HEK293 (cell line): Measurements from ENCODE around the gene GIPC1.

Source experiments
- CTCF ChIA-PET: fragments of 350-600 bp; formaldehyde crosslinking; extraction: SDS; loops from one replicate; lab custom pipeline; 2021; ENCODE audit warnings: antibody characterized with exemption; lab: Yijun Ruan, JAX
- POLR2A ChIA-PET: fragments of 300-600 bp; formaldehyde crosslinking; extraction: SDS; loops from one replicate; lab custom pipeline; 2020; ENCODE audit warnings: antibody characterized with exemption, inconsistent platforms; lab: Yijun Ruan, JAX
- H3K27ac ChIP-seq: fragments of 200-500 bp; sonication (Bioruptor generic); 2 replicates; pipeline ENCODE4 v1.5.1; 2014; ENCODE audit warnings: low read depth, low read length, control low read depth, inconsistent platforms; ENCODE audit errors: extremely low read depth
- H3K36me3 ChIP-seq, 2 experiments: fragments of 200-500 bp in 1 of 2; sonication (Bioruptor generic) in 1 of 2; 1 replicate in 1 of 2; 2 replicates in 1 of 2; pipeline ENCODE4 v1.5.1; 2014 to 2017; ENCODE audit warnings: inconsistent platforms in 2 of 2, low read length in 2 of 2; ENCODE audit not compliant: control insufficient read depth in 2 of 2, insufficient read depth in 1 of 2
- H3K4me1 ChIP-seq: fragments of 200-500 bp; sonication (Bioruptor generic); 2 replicates; pipeline ENCODE4 v1.5.1; 2014; ENCODE audit warnings: mild to moderate bottlenecking, low read length, inconsistent platforms; ENCODE audit not compliant: control insufficient read depth, insufficient read depth
- H3K4me3 ChIP-seq: 2 replicates; pipeline ENCODE4 v1.5.1; 2011; ENCODE audit warnings: low read depth, mild to moderate bottlenecking, control low read depth, low read length, moderate library complexity
- H3K9me3 ChIP-seq: fragments of 200-500 bp; sonication (Bioruptor generic); 2 replicates; pipeline ENCODE4 v1.5.1; 2014; ENCODE audit warnings: low read depth, low read length, inconsistent platforms; ENCODE audit not compliant: control insufficient read depth, insufficient read depth
- EGR2 ChIP-seq: fragments of 450-650 bp; formaldehyde crosslinking; IDR thresholded peaks from 2 replicates; pipeline ENCODE4 v1.5.1; 2016; ENCODE audit warnings: low read depth, missing biosample characterization, missing genetic modification characterization
- GLIS1 ChIP-seq: fragments of 450-650 bp; formaldehyde crosslinking; IDR thresholded peaks from 2 replicates; pipeline ENCODE4 v1.5.1; 2016; ENCODE audit warnings: missing biosample characterization, missing genetic modification characterization
- GLIS2 ChIP-seq: fragments of 450-650 bp; formaldehyde crosslinking; IDR thresholded peaks from 2 replicates; pipeline ENCODE4 v1.5.1; 2016; ENCODE audit warnings: missing biosample characterization, missing genetic modification characterization
- OSR2 ChIP-seq: fragments of 450-650 bp; formaldehyde crosslinking; IDR thresholded peaks from 2 replicates; pipeline ENCODE4 v1.5.1; 2016; ENCODE audit warnings: missing biosample characterization, missing genetic modification characterization
- ZBTB17 ChIP-seq: fragments of 450-650 bp; formaldehyde crosslinking; IDR thresholded peaks from 2 replicates; pipeline ENCODE4 v1.5.1; 2016; ENCODE audit warnings: missing biosample characterization, missing genetic modification characterization
- ZBTB44 ChIP-seq: fragments of 450-650 bp; IDR thresholded peaks from 2 replicates; pipeline ENCODE4 v1.5.1; 2018; ENCODE audit warnings: missing biosample characterization, mild to moderate bottlenecking, missing genetic modification characterization
- ZFHX2 ChIP-seq: fragments of 450-650 bp; formaldehyde crosslinking; conservative IDR thresholded peaks from 2 replicates; pipeline ENCODE4 v1.5.1; 2016; ENCODE audit warnings: missing biosample characterization, missing genetic modification characterization
- ZIC2 ChIP-seq: fragments of 450-650 bp; formaldehyde crosslinking; IDR thresholded peaks from 2 replicates; pipeline ENCODE4 v1.5.1; 2016; ENCODE audit warnings: missing biosample characterization, missing genetic modification characterization
- ZNF114 ChIP-seq: fragments of 450-650 bp; formaldehyde crosslinking; IDR thresholded peaks from 2 replicates; pipeline ENCODE4 v1.5.0; 2017; ENCODE audit warnings: missing biosample characterization, missing genetic modification characterization
- ZNF138 ChIP-seq: fragments of 450-650 bp; formaldehyde crosslinking; IDR thresholded peaks from 2 replicates; pipeline ENCODE4 v1.5.1; 2016; ENCODE audit warnings: missing biosample characterization, missing genetic modification characterization, borderline replicate concordance
- ZNF292 ChIP-seq: fragments of 450-650 bp; formaldehyde crosslinking; IDR thresholded peaks from 2 replicates; pipeline ENCODE4 v1.5.1; 2016; ENCODE audit warnings: low read depth, missing biosample characterization, missing genetic modification characterization, borderline replicate concordance
- ZNF302 ChIP-seq: fragments of 450-650 bp; formaldehyde crosslinking; IDR thresholded peaks from 2 replicates; pipeline ENCODE4 v1.5.1; 2016; ENCODE audit warnings: missing biosample characterization, missing genetic modification characterization, low read depth
- ZNF354C ChIP-seq: fragments of 450-650 bp; formaldehyde crosslinking; IDR thresholded peaks from 2 replicates; pipeline ENCODE4 v1.5.1; 2016; ENCODE audit warnings: missing biosample characterization, missing genetic modification characterization, low read depth, borderline replicate concordance
- ZNF366 ChIP-seq: fragments of 450-650 bp; formaldehyde crosslinking; conservative IDR thresholded peaks from 2 replicates; pipeline ENCODE4 v1.5.1; 2016; ENCODE audit warnings: missing biosample characterization, missing genetic modification characterization
- ZNF521 ChIP-seq: fragments of 450-650 bp; formaldehyde crosslinking; IDR thresholded peaks from 2 replicates; pipeline ENCODE4 v1.5.1; 2017; ENCODE audit warnings: missing biosample characterization, mild to moderate bottlenecking, missing genetic modification characterization
- ZNF549 ChIP-seq: fragments of 450-650 bp; IDR thresholded peaks from 2 replicates; pipeline ENCODE4 v1.5.1; 2018; ENCODE audit warnings: missing biosample characterization, missing genetic modification characterization, mild to moderate bottlenecking, inconsistent platforms, moderate library complexity
- ZNF623 ChIP-seq: fragments of 450-650 bp; formaldehyde crosslinking; IDR thresholded peaks from 2 replicates; pipeline ENCODE4 v1.5.1; 2016; ENCODE audit warnings: missing biosample characterization, missing genetic modification characterization
- ZNF660 ChIP-seq: fragments of 450-650 bp; IDR thresholded peaks from 2 replicates; pipeline ENCODE4 v1.5.1; 2018; ENCODE audit warnings: missing biosample characterization, mild to moderate bottlenecking, missing genetic modification characterization
- ZXDB ChIP-seq: fragments of 450-650 bp; formaldehyde crosslinking; IDR thresholded peaks from 2 replicates; pipeline ENCODE4 v1.5.1; 2016; ENCODE audit warnings: missing biosample characterization, missing genetic modification characterization
- TF ChIP-seq, protein P1 (sequence below): fragments of 450-650 bp; formaldehyde crosslinking; IDR thresholded peaks from 2 replicates; pipeline ENCODE4 v1.5.1; 2016; ENCODE audit warnings: missing biosample characterization, missing genetic modification characterization
- TF ChIP-seq, protein P2 (sequence below): fragments of 450-650 bp; formaldehyde crosslinking; conservative IDR thresholded peaks from 2 replicates; pipeline ENCODE4 v1.5.1; 2016; ENCODE audit warnings: low read depth, missing biosample characterization, missing genetic modification characterization
- TF ChIP-seq, protein P3 (sequence below): fragments of 450-650 bp; formaldehyde crosslinking; IDR thresholded peaks from 2 replicates; pipeline ENCODE4 v1.5.1; 2017; ENCODE audit warnings: missing biosample characterization, missing genetic modification characterization

The GIPC1 gene

GRCh38 chr19:14478113-14478545 lies 17.8 kb downstream of the GIPC1 start:
- POLR2A ChIA-PET: interaction anchor here (1.6 kb wide), 1 partner anchor 341 kb away, joined by 3 read pairs; the partner anchor contains the start of gene ASF1B
- no peak for TF ChIP-seq ZNF302 (tag by site-specific recombination)
- TF ChIP-seq ZNF521: no peak
- TF ChIP-seq, protein P1, sequence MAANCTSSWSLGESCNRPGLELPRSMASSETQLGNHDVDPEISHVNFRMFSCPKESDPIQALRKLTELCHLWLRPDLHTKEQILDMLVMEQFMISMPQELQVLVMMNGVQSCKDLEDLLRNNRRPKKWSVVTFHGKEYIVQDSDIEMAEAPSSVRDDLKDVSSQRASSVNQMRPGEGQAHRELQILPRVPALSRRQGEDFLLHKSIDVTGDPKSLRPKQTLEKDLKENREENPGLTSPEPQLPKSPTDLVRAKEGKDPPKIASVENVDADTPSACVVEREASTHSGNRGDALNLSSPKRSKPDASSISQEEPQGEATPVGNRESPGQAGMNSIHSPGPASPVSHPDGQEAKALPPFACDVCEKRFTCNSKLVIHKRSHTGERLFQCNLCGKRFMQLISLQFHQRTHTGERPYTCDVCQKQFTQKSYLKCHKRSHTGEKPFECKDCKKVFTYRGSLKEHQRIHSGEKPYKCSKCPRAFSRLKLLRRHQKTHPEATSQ (tag by site-specific recombination): no peak
- no peak for TF ChIP-seq ZNF354C (tag by site-specific recombination)
- no peak for TF ChIP-seq ZNF549 (tag by site-specific recombination)
- TF ChIP-seq ZNF292: no peak
- peak; percentile 34; the same call in 1 of the 2 replicates for TF ChIP-seq GLIS2 (tag by site-specific recombination)
- Histone ChIP-seq H3K4me3 (no peak overlapping the region), H3K9me3 (no peaks in the 10 kb centered on the region), H3K4me1 (no peaks in the 10 kb centered on the region; the same call in 1 of the 2 replicates), H3K36me3 (peaks cover 0 to 40% of the 10 kb centered on the region in 2 experiments; a peak in 2 of 3 replicates), H3K27ac (no peak overlapping the region)
- CTCF ChIA-PET: interaction anchor here (0.5 to 3.2 kb wide), 10 partner anchors 11 to 341 kb away, joined by 3 to 23 read pairs (median 4); partner anchors contain the start of genes ASF1B and GIPC1

DNA sequence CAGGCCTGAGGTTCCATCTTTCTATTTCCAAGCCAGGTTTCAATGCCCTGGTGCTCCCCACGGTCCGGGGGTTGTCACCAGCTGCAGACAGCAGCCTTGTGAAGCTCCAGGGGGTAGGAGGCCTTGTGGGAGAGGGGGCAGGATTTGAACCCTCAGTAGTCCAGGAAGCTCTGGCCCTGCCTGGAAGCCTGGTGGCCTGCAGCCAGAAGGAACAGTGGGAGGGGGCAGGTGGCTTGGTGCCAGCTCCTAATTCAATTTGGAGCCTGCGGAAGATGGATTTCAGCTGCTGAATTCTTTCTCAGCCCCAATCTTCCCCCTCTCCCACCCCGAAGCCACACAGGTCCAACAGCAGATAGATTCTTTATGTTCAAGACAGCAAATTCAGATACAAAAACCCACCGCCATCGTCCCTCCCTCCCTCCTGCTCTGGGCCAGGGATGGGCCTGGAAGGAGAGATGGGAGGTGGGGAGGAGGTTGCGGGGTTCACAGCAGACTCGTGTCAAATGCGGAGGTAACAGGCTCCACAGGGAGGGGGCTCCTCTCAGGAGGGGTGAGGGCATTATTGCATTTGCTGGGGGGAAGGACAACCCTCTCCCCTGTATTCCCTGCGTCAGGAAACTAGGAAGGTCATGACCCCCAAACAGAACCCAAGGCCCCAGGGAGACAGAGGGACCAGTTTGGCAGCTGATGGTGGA lies 18.4 kb downstream of the GIPC1 start:
- POLR2A ChIA-PET: interaction anchor here (0.6 to 1.6 kb wide), 3 partner anchors 18 to 341 kb away, joined by 3 to 5 read pairs (median 4); partner anchors contain the start of genes ASF1B and GIPC1
- TF ChIP-seq ZNF366 (tag by site-specific recombination) (peak; percentile 44), OSR2 (tag by site-specific recombination) (peak; percentile 79), ZIC2 (peak; percentile 57), ZNF660 (tag by site-specific recombination) (peak; percentile 18; the same call in 1 of the 2 replicates), ZBTB44 (peak; percentile 37; the same call in 1 of the 2 replicates), ZFHX2 (tag by site-specific recombination) (peak; percentile 20), ZNF138 (no peak), ZNF114 (tag by site-specific recombination) (no peak), ZXDB (tag by site-specific recombination) (no peak), ZNF623 (peak; percentile 49), ZBTB17 (tag by site-specific recombination) (no peak), GLIS1 (tag by site-specific recombination) (peak; percentile 96), EGR2 (tag by site-specific recombination) (peak; percentile 70)
- TF ChIP-seq, protein P2, sequence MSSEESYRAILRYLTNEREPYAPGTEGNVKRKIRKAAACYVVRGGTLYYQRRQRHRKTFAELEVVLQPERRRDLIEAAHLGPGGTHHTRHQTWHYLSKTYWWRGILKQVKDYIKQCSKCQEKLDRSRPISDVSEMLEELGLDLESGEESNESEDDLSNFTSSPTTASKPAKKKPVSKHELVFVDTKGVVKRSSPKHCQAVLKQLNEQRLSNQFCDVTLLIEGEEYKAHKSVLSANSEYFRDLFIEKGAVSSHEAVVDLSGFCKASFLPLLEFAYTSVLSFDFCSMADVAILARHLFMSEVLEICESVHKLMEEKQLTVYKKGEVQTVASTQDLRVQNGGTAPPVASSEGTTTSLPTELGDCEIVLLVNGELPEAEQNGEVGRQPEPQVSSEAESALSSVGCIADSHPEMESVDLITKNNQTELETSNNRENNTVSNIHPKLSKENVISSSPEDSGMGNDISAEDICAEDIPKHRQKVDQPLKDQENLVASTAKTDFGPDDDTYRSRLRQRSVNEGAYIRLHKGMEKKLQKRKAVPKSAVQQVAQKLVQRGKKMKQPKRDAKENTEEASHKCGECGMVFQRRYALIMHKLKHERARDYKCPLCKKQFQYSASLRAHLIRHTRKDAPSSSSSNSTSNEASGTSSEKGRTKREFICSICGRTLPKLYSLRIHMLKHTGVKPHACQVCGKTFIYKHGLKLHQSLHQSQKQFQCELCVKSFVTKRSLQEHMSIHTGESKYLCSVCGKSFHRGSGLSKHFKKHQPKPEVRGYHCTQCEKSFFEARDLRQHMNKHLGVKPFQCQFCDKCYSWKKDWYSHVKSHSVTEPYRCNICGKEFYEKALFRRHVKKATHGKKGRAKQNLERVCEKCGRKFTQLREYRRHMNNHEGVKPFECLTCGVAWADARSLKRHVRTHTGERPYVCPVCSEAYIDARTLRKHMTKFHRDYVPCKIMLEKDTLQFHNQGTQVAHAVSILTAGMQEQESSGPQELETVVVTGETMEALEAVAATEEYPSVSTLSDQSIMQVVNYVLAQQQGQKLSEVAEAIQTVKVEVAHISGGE: no peak
- TF ChIP-seq, protein P3, sequence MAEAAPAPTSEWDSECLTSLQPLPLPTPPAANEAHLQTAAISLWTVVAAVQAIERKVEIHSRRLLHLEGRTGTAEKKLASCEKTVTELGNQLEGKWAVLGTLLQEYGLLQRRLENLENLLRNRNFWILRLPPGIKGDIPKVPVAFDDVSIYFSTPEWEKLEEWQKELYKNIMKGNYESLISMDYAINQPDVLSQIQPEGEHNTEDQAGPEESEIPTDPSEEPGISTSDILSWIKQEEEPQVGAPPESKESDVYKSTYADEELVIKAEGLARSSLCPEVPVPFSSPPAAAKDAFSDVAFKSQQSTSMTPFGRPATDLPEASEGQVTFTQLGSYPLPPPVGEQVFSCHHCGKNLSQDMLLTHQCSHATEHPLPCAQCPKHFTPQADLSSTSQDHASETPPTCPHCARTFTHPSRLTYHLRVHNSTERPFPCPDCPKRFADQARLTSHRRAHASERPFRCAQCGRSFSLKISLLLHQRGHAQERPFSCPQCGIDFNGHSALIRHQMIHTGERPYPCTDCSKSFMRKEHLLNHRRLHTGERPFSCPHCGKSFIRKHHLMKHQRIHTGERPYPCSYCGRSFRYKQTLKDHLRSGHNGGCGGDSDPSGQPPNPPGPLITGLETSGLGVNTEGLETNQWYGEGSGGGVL: peak; percentile 59; the same call in 1 of the 2 replicates
- no peak overlapping the region for H3K4me3 ChIP-seq
- peaks cover 0 to 40% of the 10 kb centered on the region in 2 experiments; a peak in 2 of 3 replicates for H3K36me3 ChIP-seq
- H3K27ac ChIP-seq: no peak overlapping the region
- H3K9me3 ChIP-seq: no peaks in the 10 kb centered on the region
- no peaks in the 10 kb centered on the region; the same call in 1 of the 2 replicates for H3K4me1 ChIP-seq
- CTCF ChIA-PET: interaction anchor here (0.7 kb wide), 1 partner anchor 117 kb away, joined by 3 read pairs; no protein-coding TSS in a partner anchor
